BLaER1 (cell line): ENCODE results near the gene SEMA5A.

Source experiments
- H3K27ac ChIP-seq: shearing (Covaris generic); formaldehyde crosslinking; 2 replicates; pipeline ENCODE4 v1.8.1; 2022
- H3K27me3 ChIP-seq: shearing (Covaris generic); formaldehyde crosslinking; 2 replicates; pipeline ENCODE4 v1.8.1; 2022
- H3K36me3 ChIP-seq: shearing (Covaris generic); formaldehyde crosslinking; 2 replicates; pipeline ENCODE4 v1.8.1; 2022
- H3K4me1 ChIP-seq: shearing (Covaris generic); formaldehyde crosslinking; 2 replicates; pipeline ENCODE4 v1.8.1; 2022
- H3K4me2 ChIP-seq: shearing (Covaris generic); formaldehyde crosslinking; 2 replicates; pipeline ENCODE4 v1.8.1; 2022
- H3K4me3 ChIP-seq: shearing (Covaris generic); formaldehyde crosslinking; 2 replicates; pipeline ENCODE4 v1.8.1; 2022
- H3K9ac ChIP-seq: shearing (Covaris generic); formaldehyde crosslinking; 2 replicates; pipeline ENCODE4 v1.8.1; 2022
- H3K9me3 ChIP-seq: shearing (Covaris generic); formaldehyde crosslinking; 2 replicates; pipeline ENCODE4 v1.8.1; 2022
- H4K20me1 ChIP-seq: shearing (Covaris generic); formaldehyde crosslinking; 2 replicates; pipeline ENCODE4 v1.8.1; 2022
- Cebpa-rat ChIP-seq: shearing (Covaris generic); IDR thresholded peaks from 2 replicates; pipeline ENCODE4 v1.8.1; 2022

Gene SEMA5A

DNA sequence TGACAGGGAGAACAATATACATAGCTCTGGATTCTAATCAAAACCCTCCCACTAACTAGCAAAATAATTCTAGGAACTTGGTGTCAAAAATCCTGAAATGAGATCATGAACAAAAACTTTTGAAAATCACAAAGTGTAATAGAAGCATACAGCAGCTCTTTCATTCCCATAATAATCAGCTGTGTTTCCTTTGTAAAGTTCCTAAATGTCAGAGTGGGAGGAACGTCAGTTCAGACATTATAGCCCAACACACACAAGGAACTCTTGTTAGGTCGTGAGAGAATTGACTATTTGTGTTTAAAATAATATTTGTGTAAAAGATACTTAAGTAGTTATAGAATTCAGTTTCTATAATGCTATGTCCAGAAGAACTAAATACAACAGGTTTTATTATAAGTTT is 312.8 kb downstream of the SEMA5A start:
- no peaks in the 10 kb centered on the region for H3K9me3 ChIP-seq

DNA sequence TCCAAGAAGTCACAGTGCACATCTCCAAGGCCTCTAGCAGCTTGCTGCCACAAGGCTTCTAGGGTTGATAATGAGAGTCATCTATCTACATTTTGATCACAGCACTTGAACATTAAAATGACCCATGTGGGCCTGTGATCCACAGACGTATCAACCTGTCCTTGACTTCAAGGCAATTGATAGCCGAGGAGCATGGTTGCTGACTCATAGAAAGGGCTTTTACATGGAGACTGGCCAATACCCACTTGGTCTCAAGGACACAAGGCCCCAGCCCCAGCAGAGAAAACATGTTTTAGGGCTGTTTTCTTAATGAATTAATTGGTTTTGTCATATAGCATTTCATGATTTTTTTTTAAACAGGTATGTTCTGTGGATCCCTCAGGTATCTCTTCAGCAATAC is 314.0 kb downstream of the SEMA5A start:
- Histone ChIP-seq H3K4me2 (no peak overlapping the region), H3K27me3 (no peaks in the 10 kb centered on the region), H3K4me1 (no peaks in the 10 kb centered on the region), H3K9ac (no peak overlapping the region), H3K4me3 (no peak overlapping the region), H3K36me3 (no peaks in the 10 kb centered on the region), H3K27ac (no peak overlapping the region), H3K9me3 (no peaks in the 10 kb centered on the region), H4K20me1 (no peaks in the 10 kb centered on the region)
- no peak for TF ChIP-seq Cebpa-rat

More for the DNA sequence above, 312.8 kb downstream of the SEMA5A start:
- Histone ChIP-seq H3K4me1 (no peaks in the 10 kb centered on the region), H4K20me1 (no peaks in the 10 kb centered on the region), H3K9ac (no peak overlapping the region), H3K4me3 (no peak overlapping the region), H3K27me3 (no peaks in the 10 kb centered on the region), H3K27ac (no peak overlapping the region), H3K36me3 (no peaks in the 10 kb centered on the region), H3K4me2 (no peak overlapping the region)
- no peak for TF ChIP-seq Cebpa-rat

DNA sequence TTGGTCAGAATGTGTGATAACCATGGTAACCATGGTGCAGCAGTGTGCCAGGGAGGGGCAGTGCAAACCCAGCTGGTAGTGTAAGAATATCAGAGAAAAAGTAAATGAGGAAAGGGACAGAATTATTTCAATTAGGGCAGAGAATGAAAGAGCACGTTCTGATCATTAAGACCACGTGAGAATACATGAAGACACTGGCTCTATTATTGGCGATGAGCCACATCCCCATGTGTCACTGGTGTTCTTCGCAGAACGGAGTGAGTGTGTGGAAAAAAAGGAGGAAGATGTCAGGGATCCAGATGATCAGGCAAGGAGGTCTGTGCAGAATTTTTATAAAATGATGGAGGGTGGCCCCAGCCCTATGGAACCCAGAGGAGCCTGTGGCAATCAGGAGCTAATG is 315.5 kb downstream of the SEMA5A start:
- Histone ChIP-seq H3K4me1 (no peaks in the 10 kb centered on the region), H3K27me3 (no peaks in the 10 kb centered on the region), H3K27ac (no peak overlapping the region), H3K9me3 (no peaks in the 10 kb centered on the region), H3K4me3 (no peak overlapping the region), H3K4me2 (no peak overlapping the region), H3K36me3 (no peaks in the 10 kb centered on the region), H3K9ac (no peak overlapping the region), H4K20me1 (no peaks in the 10 kb centered on the region)
- no peak for TF ChIP-seq Cebpa-rat

DNA sequence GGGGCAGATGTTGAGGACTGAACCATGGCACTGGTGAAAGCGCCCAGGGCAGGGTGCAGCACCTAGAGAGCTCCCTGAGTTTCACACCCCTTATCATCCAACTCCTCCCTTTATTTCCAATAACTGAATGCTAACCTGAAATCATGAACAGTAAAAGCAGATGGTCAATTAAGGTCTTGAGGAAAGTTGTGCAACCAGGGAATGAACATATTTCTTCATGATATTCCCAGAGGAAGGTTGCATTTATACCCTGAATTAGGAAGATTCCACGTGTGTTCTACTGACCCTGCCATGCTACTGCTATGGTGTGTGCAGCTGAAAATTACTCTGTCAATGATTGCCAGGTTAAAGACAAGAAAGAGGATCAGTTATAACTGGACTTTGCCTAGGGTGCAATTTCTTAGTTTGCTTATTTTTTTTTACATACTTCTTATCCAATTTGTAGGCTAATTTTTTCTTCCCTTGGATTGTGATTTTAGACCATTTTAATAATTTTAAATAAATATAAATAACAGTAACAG is 319.8 kb downstream of the SEMA5A start:
- H3K4me2 ChIP-seq = no peak overlapping the region
- H3K9me3 ChIP-seq = no peaks in the 10 kb centered on the region; the same call in 1 of the 2 replicates
- no peak for TF ChIP-seq Cebpa-rat
- no peak overlapping the region for H3K4me3 ChIP-seq
- no peaks in the 10 kb centered on the region for H3K27me3 ChIP-seq
- H3K9ac ChIP-seq = no peak overlapping the region
- no peaks in the 10 kb centered on the region for H3K36me3 ChIP-seq
- no peak overlapping the region for H3K27ac ChIP-seq
- H4K20me1 ChIP-seq = no peaks in the 10 kb centered on the region
- no peaks in the 10 kb centered on the region for H3K4me1 ChIP-seq

DNA sequence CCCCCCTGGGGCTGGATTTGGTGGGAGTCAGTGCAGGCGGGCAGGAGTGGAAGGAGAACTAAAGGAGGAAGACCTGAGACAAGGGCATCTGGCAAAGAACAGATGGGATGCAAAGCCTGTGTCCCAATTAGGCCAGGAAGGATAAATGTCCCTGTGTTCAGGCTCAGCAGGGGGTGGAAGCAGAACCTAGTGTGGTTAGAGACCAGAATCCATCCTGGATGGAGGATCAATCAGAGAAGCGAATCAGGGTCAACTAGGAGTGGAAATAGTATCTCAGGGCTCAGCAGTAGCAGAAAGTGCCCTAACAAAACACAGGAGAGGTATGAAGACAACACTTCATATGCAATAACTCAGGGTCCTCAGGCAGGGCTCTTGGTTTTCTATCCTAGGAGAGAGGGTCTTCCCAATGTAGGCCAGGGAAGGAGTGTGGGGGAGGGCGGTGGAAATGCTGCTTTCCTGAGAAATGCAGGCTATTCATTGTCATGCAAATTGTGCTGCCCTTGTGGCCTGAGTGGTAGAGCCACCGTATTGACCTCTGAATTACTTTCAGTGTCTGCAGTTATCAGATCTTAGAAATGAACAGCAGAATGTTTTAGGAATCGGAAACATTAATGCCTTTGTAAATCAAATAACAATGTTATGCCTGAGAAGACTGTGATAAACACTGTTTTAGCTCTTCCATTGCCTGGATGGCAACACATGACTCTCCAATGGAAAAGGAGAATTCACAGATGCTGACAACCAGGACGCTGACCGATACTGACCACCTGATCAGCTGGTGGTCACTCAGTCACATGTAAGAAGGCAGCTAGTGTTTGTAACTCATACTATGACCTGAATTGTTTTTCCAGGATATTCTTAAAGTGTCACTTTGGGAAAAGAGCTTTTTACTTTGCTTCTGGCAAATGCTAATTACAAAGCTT is 323.6 kb downstream of the SEMA5A start:
- Histone ChIP-seq H4K20me1 (no peaks in the 10 kb centered on the region), H3K36me3 (no peaks in the 10 kb centered on the region), H3K27me3 (no peaks in the 10 kb centered on the region), H3K9me3 (no peaks in the 10 kb centered on the region; the same call in 1 of the 2 replicates), H3K4me3 (no peak overlapping the region), H3K27ac (no peak overlapping the region), H3K4me2 (no peak overlapping the region), H3K9ac (no peak overlapping the region), H3K4me1 (no peaks in the 10 kb centered on the region)
- no peak for TF ChIP-seq Cebpa-rat

DNA sequence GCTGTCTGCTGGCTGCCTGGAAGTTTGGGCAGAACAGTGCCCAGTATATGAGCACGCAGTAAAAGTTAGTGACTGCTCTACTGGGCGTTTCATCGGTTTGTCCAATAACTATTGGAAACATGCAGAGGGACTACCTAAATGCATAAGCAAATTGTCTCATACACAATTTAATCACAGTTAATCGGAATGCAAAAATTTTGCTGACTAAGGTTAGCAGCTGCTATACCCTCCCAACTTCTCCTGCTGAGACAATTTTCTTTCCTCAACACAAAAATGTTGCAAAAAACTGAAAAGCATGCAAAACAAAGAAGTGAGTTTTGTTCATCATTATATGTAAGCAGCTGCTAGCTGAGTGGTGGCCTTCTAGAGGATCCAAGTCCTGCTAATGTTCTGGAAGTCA is 327.5 kb downstream of the SEMA5A start:
- no peaks in the 10 kb centered on the region for H3K27me3 ChIP-seq
- no peak for TF ChIP-seq Cebpa-rat
- no peaks in the 10 kb centered on the region for H3K4me1 ChIP-seq
- no peak overlapping the region for H3K4me3 ChIP-seq
- H4K20me1 ChIP-seq = no peaks in the 10 kb centered on the region
- H3K9ac ChIP-seq = no peak overlapping the region
- no peaks in the 10 kb centered on the region for H3K36me3 ChIP-seq
- H3K27ac ChIP-seq = no peak overlapping the region
- no peak overlapping the region for H3K4me2 ChIP-seq
- no peaks in the 10 kb centered on the region; the same call in 1 of the 2 replicates for H3K9me3 ChIP-seq

DNA sequence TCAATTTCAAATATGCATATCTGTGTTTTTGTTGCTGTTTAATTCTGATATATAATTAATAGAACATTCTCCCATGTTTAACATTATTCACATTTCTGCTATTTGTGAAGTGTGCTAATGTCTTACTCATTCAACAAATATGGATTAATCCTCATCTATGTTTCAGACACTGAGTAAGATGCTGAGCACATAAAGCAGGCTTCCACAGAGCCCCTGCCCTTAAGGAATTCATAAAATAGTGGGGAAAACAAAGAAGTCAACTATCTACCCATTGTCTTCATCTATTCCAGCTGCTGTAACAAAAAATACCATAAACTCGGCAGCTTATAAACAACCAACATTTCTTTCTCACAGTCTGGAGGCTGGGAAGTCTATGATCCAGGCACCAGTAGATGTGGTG is 333.3 kb downstream of the SEMA5A start:
- no peak for TF ChIP-seq Cebpa-rat
- Histone ChIP-seq H3K36me3 (no peaks in the 10 kb centered on the region), H3K4me2 (no peak overlapping the region), H3K27me3 (no peaks in the 10 kb centered on the region), H4K20me1 (no peaks in the 10 kb centered on the region), H3K9ac (no peak overlapping the region), H3K9me3 (no peaks in the 10 kb centered on the region), H3K4me3 (no peak overlapping the region), H3K4me1 (no peaks in the 10 kb centered on the region), H3K27ac (no peak overlapping the region)

GRCh38 chr5:9209846-9210492 is 335.9 kb downstream of the SEMA5A start:
- Histone ChIP-seq H3K4me3 (no peak overlapping the region), H3K4me2 (no peak overlapping the region), H3K4me1 (no peaks in the 10 kb centered on the region), H3K9me3 (no peaks in the 10 kb centered on the region), H3K27ac (no peak overlapping the region), H3K36me3 (no peaks in the 10 kb centered on the region), H4K20me1 (no peaks in the 10 kb centered on the region), H3K27me3 (no peaks in the 10 kb centered on the region), H3K9ac (no peak overlapping the region)
- TF ChIP-seq Cebpa-rat = no peak

DNA sequence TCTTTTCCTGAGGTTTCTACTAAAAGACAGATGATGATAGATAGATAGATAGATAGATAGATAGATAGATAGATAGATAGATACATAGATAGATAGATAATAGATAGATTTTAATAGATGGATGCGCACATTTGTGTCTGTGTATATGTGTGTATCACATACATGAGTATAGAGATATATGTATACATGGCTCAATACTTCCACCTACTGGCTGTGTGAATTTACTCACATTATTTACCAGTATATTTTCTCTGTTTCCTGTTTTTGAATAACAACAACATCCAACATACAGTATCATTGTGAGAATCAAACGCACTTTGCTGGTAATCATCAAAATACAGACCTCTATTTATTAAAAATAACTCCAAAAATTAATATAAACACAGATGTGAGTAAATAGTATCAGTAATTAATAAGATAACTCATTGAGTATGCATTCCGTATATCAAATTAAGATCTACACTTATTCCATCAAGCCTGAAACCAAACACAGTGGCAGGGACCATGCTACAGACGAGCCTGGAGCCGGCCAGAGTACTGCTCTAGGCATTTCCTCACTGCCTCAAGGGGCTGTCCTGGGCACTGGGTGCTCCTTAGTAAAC is 338.0 kb downstream of the SEMA5A start:
- Histone ChIP-seq H3K27ac (no peak overlapping the region), H3K4me3 (no peak overlapping the region), H3K9me3 (peaks cover 5% of the 10 kb centered on the region), H3K9ac (no peak overlapping the region), H4K20me1 (no peaks in the 10 kb centered on the region), H3K4me2 (no peak overlapping the region), H3K36me3 (no peaks in the 10 kb centered on the region), H3K4me1 (no peaks in the 10 kb centered on the region), H3K27me3 (no peaks in the 10 kb centered on the region)
- no peak for TF ChIP-seq Cebpa-rat

DNA sequence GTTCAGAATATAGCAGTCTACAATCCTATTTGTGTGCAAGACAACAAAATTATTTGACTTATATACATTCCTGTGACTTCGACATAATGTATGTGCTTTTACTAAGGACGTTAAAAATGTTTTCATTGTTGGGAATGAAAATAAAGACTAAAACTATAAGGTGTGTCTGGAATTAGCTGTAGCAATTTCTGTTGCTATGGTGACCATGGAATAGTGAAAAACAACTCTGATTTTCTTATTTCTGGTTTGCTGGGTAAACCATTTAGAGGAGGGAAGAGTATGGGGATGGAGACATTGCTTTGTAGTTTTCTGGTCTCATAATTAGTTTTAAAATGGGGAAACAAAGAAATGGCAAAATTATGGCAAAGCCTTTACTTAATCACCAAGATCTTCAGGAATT is 343.2 kb downstream of the SEMA5A start:
- no peak overlapping the region for H3K4me2 ChIP-seq
- H3K4me1 ChIP-seq = no peaks in the 10 kb centered on the region
- no peak for TF ChIP-seq Cebpa-rat
- H3K27ac ChIP-seq = no peak overlapping the region
- no peaks in the 10 kb centered on the region for H4K20me1 ChIP-seq
- H3K4me3 ChIP-seq = no peak overlapping the region
- H3K9me3 ChIP-seq = peaks cover 5% of the 10 kb centered on the region
- H3K27me3 ChIP-seq = no peaks in the 10 kb centered on the region
- no peaks in the 10 kb centered on the region for H3K36me3 ChIP-seq
- no peak overlapping the region for H3K9ac ChIP-seq
